GM18907 (cell line): ENCODE results near the gene CDKL5.

Source experiments
- ATAC-seq: cut with Tn5 transposase; IDR thresholded peaks from one replicate; pipeline ENCODE4 v1.9.1; 2021; ENCODE audit warnings: mild to moderate bottlenecking, moderate library complexity; ENCODE audit not compliant: unreplicated experiment

CDKL5 gene

DNA sequence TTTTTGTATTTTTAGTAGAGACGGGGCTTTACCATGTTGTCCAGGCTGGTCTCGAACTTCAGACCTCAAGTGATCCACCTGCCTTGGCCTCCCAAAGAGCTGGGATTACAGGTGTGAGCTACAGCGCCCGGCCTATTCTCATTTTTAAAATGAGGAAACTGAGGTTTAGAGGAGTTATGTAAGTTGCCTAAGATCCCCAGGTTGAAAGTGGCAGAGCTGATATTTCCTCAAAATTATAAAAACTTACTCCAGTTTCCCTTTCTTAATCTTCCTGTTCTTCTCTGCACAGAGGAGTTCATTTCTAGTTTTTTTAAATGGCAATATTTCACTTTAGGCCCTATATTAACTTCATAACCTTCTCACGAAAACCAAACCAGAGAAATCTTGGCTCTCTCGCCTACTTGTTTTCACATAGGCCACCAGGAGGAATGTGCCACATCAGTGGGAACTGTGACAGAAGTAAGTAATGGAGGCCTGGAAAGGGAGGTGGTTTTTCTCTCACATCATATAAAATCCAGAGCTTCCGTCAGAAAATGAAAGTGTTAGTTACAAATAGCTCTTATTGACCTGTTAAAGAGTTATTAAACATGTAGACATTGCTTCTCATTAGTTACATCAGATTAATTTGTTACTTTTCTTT is 262.6 kb downstream of the CDKL5 start:
- ATAC-seq, result no peak

GRCh38 chrX:18691431-18691830 is 266.0 kb downstream of the CDKL5 start:
- no peak for ATAC-seq

GRCh38 chrX:18692541-18692940 is 267.1 kb downstream of the CDKL5 start:
- no peak for ATAC-seq

DNA sequence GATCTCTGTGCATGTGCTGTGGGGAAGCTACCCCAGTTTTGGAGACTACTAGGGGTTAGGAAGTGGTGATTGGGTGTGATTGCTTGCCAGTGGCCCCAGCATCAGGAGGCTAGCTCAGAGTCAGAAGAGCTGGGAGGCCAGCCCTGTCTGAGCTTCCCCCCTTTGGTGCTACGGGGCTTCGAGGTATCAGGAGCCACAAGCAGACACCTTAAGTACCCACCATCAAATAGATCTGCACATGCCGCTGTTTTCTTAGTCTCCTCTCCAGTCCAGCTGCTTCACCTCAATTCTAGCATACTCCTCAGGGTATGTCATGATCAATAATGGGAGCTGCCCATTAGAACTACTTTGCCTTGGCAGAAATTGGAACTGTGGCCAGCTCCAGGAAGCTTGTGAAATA is 271.2 kb downstream of the CDKL5 start:
- ATAC-seq, result no peak

DNA sequence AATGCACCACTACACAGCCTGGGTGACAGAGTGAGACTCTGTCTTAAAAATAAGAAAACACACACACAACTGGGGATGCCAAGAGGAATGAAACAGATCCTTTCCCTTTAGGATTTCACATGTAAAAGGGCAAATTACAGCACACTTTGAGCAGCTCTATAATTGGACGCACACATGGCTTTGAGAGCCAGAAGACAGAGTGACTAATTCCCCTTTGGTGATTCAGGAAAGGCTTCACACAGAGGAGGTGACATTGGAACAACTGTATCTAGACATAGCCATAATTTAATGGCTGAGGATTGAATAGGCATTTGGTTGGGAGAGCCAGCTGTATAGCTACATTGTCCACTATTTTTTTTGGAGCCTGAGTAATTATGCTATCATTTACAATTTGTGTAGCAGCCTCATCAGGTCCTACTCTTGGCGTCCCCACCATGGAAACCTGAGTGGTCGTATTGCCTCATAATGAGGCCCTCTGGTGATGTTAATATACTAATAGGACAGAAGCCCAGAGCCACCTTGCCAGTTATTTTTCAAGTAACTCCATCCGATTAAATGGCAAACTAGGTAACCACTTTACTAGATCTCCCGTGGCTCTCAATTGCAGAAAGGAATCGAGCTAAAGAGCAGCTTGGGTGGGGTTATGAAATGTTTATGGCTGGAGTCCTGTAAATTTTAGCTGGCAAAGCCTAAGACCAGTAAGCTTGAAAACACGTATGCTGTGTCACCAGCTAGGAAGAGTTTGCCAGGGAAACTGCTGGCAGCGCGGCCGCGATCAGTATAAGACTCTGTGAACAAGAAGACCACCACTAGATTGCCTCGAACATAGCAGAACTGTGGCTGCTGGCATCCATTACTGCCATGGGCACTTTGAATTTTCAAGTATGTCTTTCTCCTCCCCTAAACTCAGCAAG is 273.6 kb downstream of the CDKL5 start:
- no peak for ATAC-seq

DNA sequence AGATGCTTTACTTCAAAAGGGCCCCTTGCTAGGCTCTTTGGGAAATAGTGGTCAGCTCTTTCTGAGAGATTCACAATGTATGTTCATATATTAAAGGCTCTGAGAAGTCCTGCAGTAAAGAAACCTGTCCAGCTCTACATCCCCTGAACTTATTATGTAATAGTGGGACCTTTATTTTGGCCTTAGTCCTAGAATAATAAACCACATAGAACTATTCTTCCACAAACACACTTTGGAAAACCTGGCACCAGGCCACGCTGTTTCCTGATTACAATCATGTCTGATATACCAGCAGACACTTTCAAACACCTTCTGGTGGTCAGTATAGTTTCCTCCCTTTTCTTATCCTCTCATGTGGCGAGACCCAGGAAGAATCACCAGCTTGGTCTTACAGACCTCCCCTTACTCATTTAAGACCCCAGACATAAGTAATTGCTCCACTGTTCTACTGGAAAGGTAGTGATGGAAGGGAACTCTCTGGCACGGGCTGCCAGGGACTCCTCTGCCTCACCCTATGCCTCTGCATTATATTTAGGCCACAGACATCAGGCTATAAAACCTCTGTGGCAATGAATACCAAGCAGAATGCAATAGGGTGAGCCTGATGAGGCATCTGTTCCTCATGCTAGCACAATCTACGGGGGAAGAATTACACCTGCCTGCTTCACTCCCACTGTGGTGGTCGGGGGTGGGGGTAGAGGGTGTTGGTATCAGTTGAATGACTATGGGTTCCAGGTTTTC is 276.4 kb downstream of the CDKL5 start:
- ATAC-seq, result no peak

DNA sequence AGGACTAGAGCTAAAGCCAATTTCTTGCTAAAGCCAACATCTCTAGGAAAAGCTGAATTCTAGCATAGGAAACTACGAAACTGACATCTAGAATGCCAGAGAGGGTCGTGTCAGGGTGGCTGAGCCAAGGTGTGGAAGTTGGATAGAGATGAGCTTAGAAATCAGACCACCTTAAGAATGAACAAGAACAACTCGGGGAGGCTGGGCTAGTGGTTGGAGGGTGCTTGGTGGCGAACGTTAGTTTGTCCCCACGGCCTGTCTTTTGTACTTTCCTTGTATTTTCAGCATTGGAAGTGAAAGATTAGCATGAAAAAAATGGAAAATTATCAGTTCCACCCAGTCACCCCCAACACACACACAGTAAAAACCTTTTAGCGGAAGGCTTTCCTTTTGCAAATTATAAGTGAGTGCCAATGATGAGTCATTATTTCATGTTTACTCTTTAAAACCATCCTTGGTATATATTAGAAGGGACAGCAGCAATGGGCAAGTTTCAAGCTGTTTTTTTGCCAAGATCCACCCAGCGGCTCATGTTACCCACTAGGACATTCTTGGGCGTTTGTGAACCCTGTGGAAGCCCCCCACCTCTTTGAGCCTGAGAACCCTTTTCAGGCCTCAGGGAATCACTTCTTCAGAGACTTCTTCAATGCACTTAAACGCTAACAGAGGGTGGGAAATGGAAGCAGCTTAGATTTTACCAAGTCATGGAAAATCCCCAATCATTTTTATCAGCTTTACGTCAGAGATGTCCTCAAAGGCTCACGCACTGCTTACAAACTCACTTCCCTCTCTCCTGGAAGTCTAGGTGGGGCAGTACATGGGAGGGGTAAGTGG is 277.2 kb downstream of the CDKL5 start:
- ATAC-seq, result no peak
